Kidney (tissue), 14 donors: ENCODE measurements around the gene DDX53. TPM values are rescaled to one million over a fixed set of nuclear protein-coding genes. Genes with fewer than 3 reads are reported as not detected.

Experiments used
- DNase-seq, 5 donors: peaks; one replicate each; pipeline ENCODE4 v3.0.0-alpha.2; 2013 to 2020
- FAIRE-seq: peaks from 2 replicates; lab custom pipeline; 2012; peaks lifted over from hg19 to GRCh38; lab: Jason Lieb, UNC
- H3K27ac ChIP-seq, 2 donors: one replicate each; pipeline ENCODE4 v1.7.0; 2013; ENCODE audit warnings: low read depth in 2 of 2, low read length in 2 of 2, inconsistent platforms in 1 of 2
- H3K27me3 ChIP-seq: one replicate; pipeline ENCODE4 v1.7.1; 2013; ENCODE audit warnings: low read length, inconsistent platforms; ENCODE audit not compliant: control insufficient read depth, insufficient read depth
- H3K36me3 ChIP-seq, 3 donors: one replicate each; pipeline versions ENCODE4 v1.7.0 to v1.7.1; 2013; ENCODE audit warnings: low read length in 3 of 3, control low read depth in 1 of 3, inconsistent platforms in 1 of 3; ENCODE audit not compliant: insufficient read depth in 3 of 3, control insufficient read depth in 2 of 3
- H3K4me1 ChIP-seq, 3 donors: one replicate each; pipeline versions ENCODE4 v1.7.0 to v1.7.1; 2013; ENCODE audit warnings: low read length in 3 of 3, inconsistent platforms in 1 of 3, low read depth in 1 of 3; ENCODE audit not compliant: control insufficient read depth in 2 of 3, insufficient read depth in 2 of 3
- H3K4me3 ChIP-seq, 3 donors: one replicate each; pipeline versions ENCODE4 v1.7.0 to v1.8.1; 2013; ENCODE audit warnings: low read length in 3 of 3, control low read depth in 1 of 3, inconsistent platforms in 1 of 3
- H3K9ac ChIP-seq, 3 donors: one replicate each; pipeline versions ENCODE4 v1.7.0 to v1.7.1; 2013; ENCODE audit warnings: low read length in 3 of 3, control low read depth in 1 of 3, inconsistent platforms in 1 of 3
- H3K9me3 ChIP-seq, 3 donors: one replicate each; pipeline versions ENCODE4 v1.7.0 to v1.7.1; 2013; ENCODE audit warnings: low read length in 3 of 3, control low read depth in 1 of 3, inconsistent platforms in 1 of 3; ENCODE audit not compliant: control insufficient read depth in 2 of 3, insufficient read depth in 1 of 3
- CTCF ChIP-seq: IDR thresholded peaks from 3 replicates; pipeline ENCODE4 v1.5.1; 2012; ENCODE audit warnings: mild to moderate bottlenecking, moderate library complexity, borderline replicate concordance; ENCODE audit not compliant: insufficient read depth; ENCODE audit errors: extremely low read depth
- intact Hi-C: fragments of 100-400 bp; cut with DNase I; formaldehyde crosslinking; loops from one replicate; pipeline ENCODE4 v1.11.1; 2022
- polyA plus RNA-seq: library from polyadenylated mRNA; stranded (reverse); fragments of 350-450 nt; fragmentation: Illumina TruSeq; extraction: RNeasy Lipid Tissue Mini Kit (QIAGEN cat#74804); gene quantifications from one replicate; pipeline ENCODE4 v1.2.3, GENCODE V29; 2014; ENCODE audit warnings: low read depth, low replicate concordance; ENCODE audit not compliant: insufficient read depth
- total RNA-seq: library from RNA; stranded (reverse); fragmentation: NEBNext Ultra II Directional; extraction: Animal tissue kit (Norgen Biotek cat#: 25700); gene quantifications from one replicate; pipeline ENCODE4 v1.2.1, GENCODE V29; 2021
- donor health status: control.
- donor health status: control.
- donor health status: control.
- donor health status: control.
- donor health status: control.
- donor health status: DM: yes; HTN: yes; CAD: no.
- donor health status: Normal renal cell carcinoma (clear cell type).

DDX53 gene
- total and polyA plus RNA-seq, 2 donors from 2014 or later = not detected

- H3K9ac ChIP-seq = no peak overlapping the region
- H3K36me3 ChIP-seq = no peaks in the 10 kb centered on the region
- intact Hi-C loops = no loop called here
- no peak for TF ChIP-seq CTCF
- H3K4me3 ChIP-seq = no peak overlapping the region
- no peaks in the 10 kb centered on the region for H3K9me3 ChIP-seq
- DNase-seq (no peak), FAIRE-seq (no peak)
- no peaks in the 10 kb centered on the region for H3K4me1 ChIP-seq
- no peaks in the 10 kb centered on the region for H3K27me3 ChIP-seq
- H3K27ac ChIP-seq = no peak overlapping the region
Observed at GRCh38 chrX:22975786-22976185, 24.0 kb upstream of the DDX53 start.

DNA sequence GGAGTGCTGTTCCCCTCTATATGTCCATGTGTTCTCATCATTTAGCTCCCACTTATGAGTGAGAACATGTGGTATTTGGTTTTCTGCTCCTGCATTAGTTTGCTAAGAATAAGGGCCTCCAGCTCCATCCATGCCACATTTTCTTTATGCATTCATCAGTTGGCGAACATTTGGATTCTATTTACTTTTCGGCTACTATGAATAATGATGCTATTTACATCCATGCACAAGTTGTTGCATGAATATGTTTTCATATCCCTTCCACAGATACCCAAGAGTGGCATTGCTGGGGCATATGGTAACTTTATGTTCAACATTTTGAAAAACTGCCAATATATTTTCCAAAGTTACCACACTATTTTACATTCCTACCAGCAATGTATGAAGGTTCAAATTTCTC lies 13.8 kb upstream of the DDX53 start:
- no peak overlapping the region for H3K9ac ChIP-seq
- H3K4me1 ChIP-seq = no peaks in the 10 kb centered on the region
- intact Hi-C loops = no loop called here
- H3K4me3 ChIP-seq = no peak overlapping the region
- DNase-seq (no peak), FAIRE-seq (no peak)
- no peaks in the 10 kb centered on the region for H3K27me3 ChIP-seq
- no peak overlapping the region for H3K27ac ChIP-seq
- no peak for TF ChIP-seq CTCF
- no peaks in the 10 kb centered on the region for H3K9me3 ChIP-seq
- H3K36me3 ChIP-seq = no peaks in the 10 kb centered on the region

GRCh38 chrX:22987452-22987851 lies 12.3 kb upstream of the DDX53 start:
- intact Hi-C loops = no loop called here
- no peak for TF ChIP-seq CTCF
- Histone ChIP-seq H3K36me3 (no peaks in the 10 kb centered on the region), H3K4me1 (no peaks in the 10 kb centered on the region), H3K4me3 (no peak overlapping the region), H3K27ac (no peak overlapping the region), H3K27me3 (no peaks in the 10 kb centered on the region), H3K9ac (no peak overlapping the region), H3K9me3 (no peaks in the 10 kb centered on the region)
- DNase-seq (no peak), FAIRE-seq (no peak)

DNA sequence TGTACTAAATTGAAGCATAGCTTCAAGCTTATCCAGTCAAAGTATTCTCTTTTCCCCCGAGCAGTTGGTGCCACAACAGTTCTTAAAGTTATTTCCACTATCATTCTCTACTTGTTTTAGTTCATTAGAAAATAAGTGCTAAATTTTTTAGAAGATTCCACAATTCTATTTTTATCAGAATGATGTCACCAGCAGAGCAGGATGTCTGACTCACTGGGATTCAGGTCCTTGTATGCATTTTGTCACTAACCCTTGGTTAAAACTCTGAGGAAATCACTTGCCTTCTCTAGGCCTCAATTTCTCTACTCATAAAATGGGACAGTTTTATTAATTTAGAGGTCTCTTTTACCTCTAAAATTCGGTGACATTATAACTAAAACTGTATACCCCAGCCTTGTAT lies 3.4 kb downstream of the DDX53 start:
- Histone ChIP-seq H3K9ac (no peak overlapping the region), H3K27me3 (no peaks in the 10 kb centered on the region), H3K27ac (no peak overlapping the region), H3K4me3 (no peak overlapping the region), H3K36me3 (no peaks in the 10 kb centered on the region), H3K9me3 (no peaks in the 10 kb centered on the region), H3K4me1 (no peaks in the 10 kb centered on the region)
- no peak for TF ChIP-seq CTCF
- DNase-seq (no peak), FAIRE-seq (no peak)
- intact Hi-C loops = no loop called here
